ENCODE measurements around the gene CAMK2A. TPM values are rescaled to one million over a fixed set of nuclear protein-coding genes. Genes with fewer than 3 reads are reported as not detected.

Gene CAMK2A
- total RNA-seq, 1 experiment from 2014 or later: 0.33 TPM

DNA sequence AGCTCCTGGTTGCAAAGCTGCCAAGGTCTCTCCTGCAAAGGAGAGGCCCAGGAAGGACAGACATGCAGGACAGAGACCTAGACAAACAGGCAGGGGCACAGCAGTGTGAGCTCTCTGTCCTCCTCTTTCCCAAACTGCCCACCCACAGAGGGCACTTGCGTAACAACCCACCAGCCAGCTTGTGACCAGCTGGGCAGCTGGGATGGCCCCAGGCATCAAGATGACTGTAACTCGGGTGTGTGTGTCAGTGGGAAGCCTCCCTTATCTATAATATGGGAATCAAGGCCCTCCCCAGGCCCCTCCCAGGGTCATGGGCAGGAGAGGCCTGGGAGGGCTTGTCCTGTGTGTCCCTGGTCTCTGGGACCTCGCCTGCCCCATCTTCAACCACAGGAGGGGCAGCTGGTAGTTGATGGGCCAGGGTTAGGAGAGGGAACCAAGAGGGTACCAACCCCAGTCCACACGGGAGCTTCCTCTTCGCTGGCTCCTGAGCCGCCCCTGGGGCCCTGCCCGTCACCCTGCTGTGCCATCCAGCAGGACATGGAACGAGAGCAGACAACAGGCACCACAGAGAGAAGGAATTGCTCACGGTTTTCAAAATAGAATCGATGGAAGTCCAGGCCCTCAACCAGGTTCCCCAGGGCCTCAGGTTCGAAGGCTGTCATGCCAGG is 61.8 kb downstream of the CAMK2A start:
- Histone ChIP-seq H2BK15ac (ENCODE audit: low read depth, low read length) (no peak overlapping the region), H3K23ac (ENCODE audit: insufficient read length, low read depth, low read length) (no peak overlapping the region), H2BK120ac (ENCODE audit: low read depth, low read length, poor library complexity, severe bottlenecking) (no peak overlapping the region), H3K18ac (ENCODE audit: insufficient read length, low read depth, low read length) (no peak overlapping the region), H2BK12ac (ENCODE audit: insufficient read length, low read depth, low read length) (no peak overlapping the region), H4K5ac (ENCODE audit: insufficient read length, low read depth, low read length) (no peak overlapping the region), H3T11ph (ENCODE audit: low read length) (no peak overlapping the region), H4K20me1 (ENCODE audit: control insufficient read depth, insufficient read depth, insufficient read length) (no peaks in the 10 kb centered on the region), H3K27me3 (ENCODE audit: insufficient read depth, low read length) (no peaks in the 10 kb centered on the region), H3K79me2 (ENCODE audit: insufficient read depth, low read length) (no peaks in the 10 kb centered on the region), H2BK20ac (ENCODE audit: low read depth, low read length, poor library complexity, severe bottlenecking) (no peak overlapping the region), H2AK5ac (ENCODE audit: insufficient read length, low read length) (no peak overlapping the region), H4K8ac (replicated peaks; ENCODE audit: insufficient read length, low read depth, low read length) (no peak overlapping the region), H3K4ac (ENCODE audit: low read depth, low read length) (no peak overlapping the region), H3K4me2 (ENCODE audit: insufficient read depth, insufficient read length, low read length) (no peak overlapping the region), H3K56ac (ENCODE audit: insufficient read length, low read depth, low read length) (no peak overlapping the region), H3K9me3 (ENCODE audit: control insufficient read depth, low read depth, low read length) (no peaks in the 10 kb centered on the region), H2AFZ (ENCODE audit: low read length) (no peak overlapping the region), H4K91ac (ENCODE audit: insufficient read length, low read depth, low read length) (no peak overlapping the region), H2BK5ac (ENCODE audit: insufficient read length, low read length) (no peak overlapping the region), H3K79me1 (ENCODE audit: insufficient read depth, low read depth, low read length, poor library complexity, severe bottlenecking) (no peaks in the 10 kb centered on the region), H3K27ac (ENCODE audit: insufficient read length, low read depth, low read length) (no peak overlapping the region), H3K9ac (ENCODE audit: extremely low read depth, insufficient read length, low read length) (no peak overlapping the region), H3K23me2 (ENCODE audit: insufficient read length, low read depth, low read length, poor library complexity, severe bottlenecking) (no peaks in the 10 kb centered on the region), H3K4me1 (ENCODE audit: insufficient read depth, low read length) (no peaks in the 10 kb centered on the region), H3K14ac (ENCODE audit: insufficient read depth, low read length) (no peak overlapping the region)
- no peak for DNase-seq
- Mint-ChIP-seq H3K4me3 (no peak overlapping the region), H3K27me3 (ENCODE audit: low read depth) (no peaks in the 10 kb centered on the region; the same call in 1 of the 2 replicates), H3K4me1 (peaks cover 0 to 6% of the 10 kb centered on the region in 2 experiments; a peak in 3 of 4 replicates), H3K36me3 (ENCODE audit: insufficient read depth in 1 of 3, low read depth in 3 of 3) (no peaks in the 10 kb centered on the region), H3K9me3 (no peaks in the 10 kb centered on the region), H3K27ac (no peak overlapping the region)
- no peak for TF ChIP-seq CTCF (conservative IDR thresholded peaks at IDR 0.05)
- WGBS (ENCODE audit: extremely low coverage, insufficient read length, low lambda C conversion rate): no CpG with 5 or more reads among the region's 11 CpGs

Measured in H9 (cell line).